ENCODE results near the gene ZBTB38. TPM values are rescaled to one million over a fixed set of nuclear protein-coding genes. Genes with fewer than 3 reads are reported as not detected.

Gene ZBTB38
- total and polyA plus RNA-seq, 2 of the 13 experiments (the other 11 are each of a cell fraction or from before 2014, with no cell fraction given) = 26.8 to 51.7 TPM

DNA sequence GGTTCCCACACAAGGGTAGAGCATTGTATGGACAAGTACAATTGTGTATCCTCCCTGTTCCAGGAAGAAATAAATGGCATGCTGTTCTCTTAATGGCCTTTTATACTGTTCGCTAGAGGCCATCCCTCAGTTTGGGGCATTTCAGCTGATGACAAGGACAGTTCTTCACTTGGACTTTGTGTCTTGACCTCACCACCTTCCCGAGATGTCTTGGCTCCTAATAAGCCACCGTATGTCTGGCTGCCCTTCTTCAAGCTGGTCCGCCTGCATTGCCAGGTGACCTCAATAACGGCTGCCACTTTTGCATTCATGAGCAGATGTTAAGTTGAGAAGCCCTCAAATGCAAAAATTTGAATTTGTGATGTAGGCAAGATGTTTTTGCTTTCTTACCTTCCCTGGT lies 24.1 kb downstream of the ZBTB38 start:
- DNase-seq (ENCODE audit: low spot score) (no peak), FAIRE-seq (no peak), ATAC-seq (no peak)
- 100% methylated on average over 5 of the region's 5 CpGs for WGBS (ENCODE audit: low lambda C conversion rate)
- H2AFZ ChIP-seq (ENCODE audit: low read length) = no peak overlapping the region
- in situ Hi-C loops (cut with HindIII; ENCODE audit: extremely low pct_ligation_motif_present, low pct_unique_long_range_greater_than_20kb) (no loop called here), intact Hi-C loops (cut with micrococcal nuclease; ENCODE audit: unreplicated experiment) (no loop called here)
- H3K4me2 ChIP-seq (ENCODE audit: low read depth, low read length) = no peak overlapping the region
- no peak overlapping the region for H3K4me3 ChIP-seq (replicated peaks in 1 of 3; ENCODE audit: insufficient read depth in 1 of 3, low read depth in 2 of 3, low read length in 3 of 3)
- H3K9ac ChIP-seq (ENCODE audit: insufficient read depth, low read depth, low read length) = no peak overlapping the region
- peaks cover 4 to 17% of the 10 kb centered on the region in 2 experiments for H3K36me3 ChIP-seq (replicated peaks in 1 of 2; ENCODE audit: control insufficient read depth in 1 of 2, insufficient read depth in 2 of 2, low read length in 2 of 2)
- no peaks in the 10 kb centered on the region for H4K20me1 ChIP-seq (ENCODE audit: insufficient read depth, low read length)
- POLR2A ChIA-PET = no interaction called here
- CTCF ChIA-PET (ENCODE audit: low intra/inter-chr PET ratio, low total read pairs) = no interaction called here
- no peak overlapping the region for H3K27ac ChIP-seq (ENCODE audit: extremely low read length, insufficient read depth, low read length)
- no TSS peak for BruUV-seq (replicated peaks)
- no peak for TF ChIP-seq LCORL (IDR thresholded peaks at IDR 0.05)
- no peak for TF ChIP-seq LCORL (CRISPR knock-in tag; IDR thresholded peaks at IDR 0.05)
- TF ChIP-seq TOPORS (CRISPR knock-in tag; IDR thresholded peaks at IDR 0.05) = no peak
- no peak for TF ChIP-seq MED8 (CRISPR knock-in tag; IDR thresholded peaks at IDR 0.05; ENCODE audit: insufficient replicate concordance)
- no peak for TF ChIP-seq KDM2A (CRISPR knock-in tag; IDR thresholded peaks at IDR 0.05; ENCODE audit: borderline replicate concordance, low read depth)
- TF ChIP-seq, protein P1, sequence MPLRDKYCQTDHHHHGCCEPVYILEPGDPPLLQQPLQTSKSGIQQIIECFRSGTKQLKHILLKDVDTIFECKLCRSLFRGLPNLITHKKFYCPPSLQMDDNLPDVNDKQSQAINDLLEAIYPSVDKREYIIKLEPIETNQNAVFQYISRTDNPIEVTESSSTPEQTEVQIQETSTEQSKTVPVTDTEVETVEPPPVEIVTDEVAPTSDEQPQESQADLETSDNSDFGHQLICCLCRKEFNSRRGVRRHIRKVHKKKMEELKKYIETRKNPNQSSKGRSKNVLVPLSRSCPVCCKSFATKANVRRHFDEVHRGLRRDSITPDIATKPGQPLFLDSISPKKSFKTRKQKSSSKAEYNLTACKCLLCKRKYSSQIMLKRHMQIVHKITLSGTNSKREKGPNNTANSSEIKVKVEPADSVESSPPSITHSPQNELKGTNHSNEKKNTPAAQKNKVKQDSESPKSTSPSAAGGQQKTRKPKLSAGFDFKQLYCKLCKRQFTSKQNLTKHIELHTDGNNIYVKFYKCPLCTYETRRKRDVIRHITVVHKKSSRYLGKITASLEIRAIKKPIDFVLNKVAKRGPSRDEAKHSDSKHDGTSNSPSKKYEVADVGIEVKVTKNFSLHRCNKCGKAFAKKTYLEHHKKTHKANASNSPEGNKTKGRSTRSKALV (CRISPR knock-in tag; IDR thresholded peaks at IDR 0.05) = no peak
- TF ChIP-seq ZNF451 (CRISPR knock-in tag; IDR thresholded peaks at IDR 0.05) = no peak
- no peak for TF ChIP-seq YY1 (IDR thresholded peaks at IDR 0.05; ENCODE audit: insufficient read depth, insufficient replicate concordance, low read depth, low read length)
- TF ChIP-seq PHF8 (CRISPR knock-in tag; IDR thresholded peaks at IDR 0.05) = no peak
- TF ChIP-seq, protein P2, sequence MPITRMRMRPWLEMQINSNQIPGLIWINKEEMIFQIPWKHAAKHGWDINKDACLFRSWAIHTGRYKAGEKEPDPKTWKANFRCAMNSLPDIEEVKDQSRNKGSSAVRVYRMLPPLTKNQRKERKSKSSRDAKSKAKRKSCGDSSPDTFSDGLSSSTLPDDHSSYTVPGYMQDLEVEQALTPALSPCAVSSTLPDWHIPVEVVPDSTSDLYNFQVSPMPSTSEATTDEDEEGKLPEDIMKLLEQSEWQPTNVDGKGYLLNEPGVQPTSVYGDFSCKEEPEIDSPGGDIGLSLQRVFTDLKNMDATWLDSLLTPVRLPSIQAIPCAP (CRISPR knock-in tag; IDR thresholded peaks at IDR 0.05; ENCODE audit: low read depth) = no peak
- TF ChIP-seq ZNF776 (CRISPR knock-in tag; IDR thresholded peaks at IDR 0.05) = no peak
- H3K79me2 ChIP-seq (ENCODE audit: insufficient read depth, low read length) = no peaks in the 10 kb centered on the region
- peaks cover 49% of the 10 kb centered on the region for H3K4me1 ChIP-seq (ENCODE audit: insufficient read depth, low read length)
- H3K27me3 ChIP-seq (ENCODE audit: control insufficient read depth in 1 of 2, insufficient read depth in 2 of 2, low read length in 2 of 2) = no peaks in the 10 kb centered on the region
- no peaks in the 10 kb centered on the region for H3K9me3 ChIP-seq (ENCODE audit: low read length)

Measured in HepG2 (cell line).